ENCODE data around the gene SHB. TPM values are rescaled to one million over a fixed set of nuclear protein-coding genes. Genes with fewer than 3 reads are reported as not detected.

Gene SHB
- total and polyA plus RNA-seq, 2 of the 8 experiments (the other 6 are each of a cell fraction or from before 2014, with no cell fraction given) = 4.1 to 12.6 TPM

DNA sequence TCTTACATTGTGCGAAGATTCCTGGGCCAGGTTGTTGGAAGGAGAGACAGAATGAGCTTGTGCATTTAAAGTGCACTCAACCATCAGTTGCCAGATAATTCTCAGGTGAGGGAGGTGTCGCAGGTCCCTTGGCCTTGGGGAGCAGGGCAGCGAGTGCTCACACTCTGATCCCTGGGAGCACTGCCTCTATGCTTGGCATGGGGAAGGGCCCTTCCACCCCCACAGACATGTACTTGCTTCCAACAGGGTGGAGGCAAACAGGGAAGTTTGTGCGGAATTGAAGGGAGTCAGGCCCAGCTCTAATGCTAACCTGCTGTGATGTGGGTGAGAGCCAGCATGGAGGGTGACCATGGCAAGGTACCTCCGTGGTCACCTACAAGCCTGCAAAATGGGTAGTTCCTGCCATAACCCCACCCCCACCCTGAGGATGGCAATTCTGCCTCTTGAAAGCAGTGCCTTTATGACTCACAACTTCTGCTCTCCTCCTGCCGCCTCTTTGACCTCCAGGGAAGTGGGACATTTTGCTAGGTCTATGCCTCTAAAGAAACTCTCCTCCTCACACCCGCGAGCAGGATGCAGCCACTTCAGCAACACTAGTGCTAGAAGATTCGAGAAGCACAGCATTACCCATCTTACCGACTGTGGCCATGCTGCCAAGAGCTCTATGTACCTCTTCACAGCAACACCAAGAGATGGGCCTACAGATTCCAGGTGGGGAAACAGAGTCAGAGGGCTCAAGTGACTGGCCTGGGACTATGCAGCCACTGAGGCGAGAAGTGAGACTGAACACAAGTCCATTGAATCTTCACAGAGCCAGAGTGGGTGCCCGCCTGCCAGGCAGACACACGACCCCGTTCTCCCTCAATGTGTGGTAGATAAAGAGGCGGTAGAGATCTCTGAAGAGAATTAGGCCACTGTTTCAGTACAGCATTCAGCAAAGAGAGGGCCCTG is 143.0 kb downstream of the SHB start (continued):
- TF ChIP-seq RBBP5 (IDR thresholded peaks at IDR 0.05; ENCODE audit: borderline replicate concordance, low read depth, low read length) = no peak
